ENCODE data around the gene TMEM63A.
"Not testable (repeated sequence)": the region's sequence is repeated elsewhere in the genome, so short reads cannot be mapped to it uniquely, and the experiment has no call there.

The TMEM63A gene

DNA sequence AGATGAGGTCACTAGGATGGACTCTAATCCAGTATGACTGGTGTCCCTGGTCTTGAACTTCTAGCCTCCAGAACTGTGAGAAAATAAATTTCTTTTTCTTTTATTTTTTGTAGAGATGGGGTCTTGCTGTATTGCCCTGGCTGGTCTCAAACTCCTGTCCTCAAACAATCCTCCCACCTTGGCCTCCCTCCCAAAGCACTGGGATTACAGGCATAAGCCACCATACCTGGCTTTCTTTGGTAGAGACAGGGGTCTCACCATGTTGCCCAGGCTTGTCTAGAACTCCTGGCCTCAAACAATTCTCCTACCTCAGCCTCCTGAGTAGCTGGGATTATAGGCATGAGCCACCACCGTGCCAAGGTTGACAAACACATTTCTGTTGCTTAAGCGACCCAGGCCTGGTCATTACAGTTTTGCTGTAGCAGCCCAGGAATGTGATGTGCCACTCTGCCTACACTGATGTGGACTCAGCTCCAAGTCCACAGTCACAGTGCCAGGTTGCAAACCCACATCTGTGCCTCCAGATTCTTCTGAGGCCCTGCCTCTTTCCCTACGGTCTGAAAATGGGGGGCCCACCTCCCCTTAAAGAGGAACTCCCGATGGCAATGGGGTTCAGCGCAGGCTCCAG is 25.9 kb upstream of the TMEM63A start:
- DNase-seq: no peak

GRCh38 chr1:225907341-225907740 is 25.2 kb upstream of the TMEM63A start:
- DNase-seq: no peak

- no peak for DNase-seq
Measured at GRCh38 chr1:225906467-225906866, 24.3 kb upstream of the TMEM63A start.

DNA sequence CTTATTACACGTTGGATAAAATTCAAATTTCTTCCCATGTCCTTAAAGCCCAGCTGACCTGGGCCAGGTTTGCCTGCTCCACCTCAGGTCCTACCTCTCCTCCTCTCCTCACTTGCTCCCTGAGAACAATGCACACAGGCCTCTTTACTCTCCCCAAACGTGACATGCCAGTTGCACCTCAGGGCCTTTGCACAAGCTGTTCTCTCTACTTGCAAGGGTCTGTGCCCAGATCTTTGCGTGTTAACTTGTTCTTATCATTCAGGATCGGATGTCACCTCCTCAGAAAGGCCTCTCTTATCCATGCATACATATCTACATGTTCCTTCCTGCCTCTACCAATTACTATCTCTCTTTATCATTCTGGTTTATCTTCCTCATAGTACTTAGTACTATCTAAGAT is 21.4 kb upstream of the TMEM63A start:
- no peak for DNase-seq

GRCh38 chr1:225899044-225899925 is 17.1 kb upstream of the TMEM63A start:
- DNase-seq: no peak

- DNase-seq: no peak
Measured at GRCh38 chr1:225897595-225898514, 15.7 kb upstream of the TMEM63A start.

GRCh38 chr1:225896937-225897549 is 14.9 kb upstream of the TMEM63A start:
- DNase-seq: peak; percentile 55

- DNase-seq: no peak
Measured at GRCh38 chr1:225896494-225896893, 14.3 kb upstream of the TMEM63A start.

DNA sequence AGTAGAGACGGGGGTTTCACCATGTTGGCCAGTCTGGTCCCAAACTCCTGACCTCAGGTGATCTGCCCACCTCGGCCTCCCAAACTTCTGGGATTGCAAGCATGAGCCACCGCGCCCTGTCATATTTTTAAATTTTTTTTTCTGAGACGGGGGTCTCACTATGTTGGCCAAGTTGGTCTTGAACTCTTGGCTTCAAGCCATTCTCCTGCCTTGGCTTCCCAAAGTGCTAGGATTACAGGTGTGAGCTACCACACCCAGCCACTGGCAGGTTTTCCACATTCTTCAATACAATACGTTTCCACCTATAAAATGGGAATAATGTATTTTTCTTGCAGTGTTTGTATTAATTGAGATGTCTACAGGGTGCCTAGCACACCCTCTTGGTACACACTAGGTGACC is 10.1 kb upstream of the TMEM63A start:
- DNase-seq: no peak

- DNase-seq: no peak
Measured at GRCh38 chr1:225891229-225891972, 9.2 kb upstream of the TMEM63A start.

DNA sequence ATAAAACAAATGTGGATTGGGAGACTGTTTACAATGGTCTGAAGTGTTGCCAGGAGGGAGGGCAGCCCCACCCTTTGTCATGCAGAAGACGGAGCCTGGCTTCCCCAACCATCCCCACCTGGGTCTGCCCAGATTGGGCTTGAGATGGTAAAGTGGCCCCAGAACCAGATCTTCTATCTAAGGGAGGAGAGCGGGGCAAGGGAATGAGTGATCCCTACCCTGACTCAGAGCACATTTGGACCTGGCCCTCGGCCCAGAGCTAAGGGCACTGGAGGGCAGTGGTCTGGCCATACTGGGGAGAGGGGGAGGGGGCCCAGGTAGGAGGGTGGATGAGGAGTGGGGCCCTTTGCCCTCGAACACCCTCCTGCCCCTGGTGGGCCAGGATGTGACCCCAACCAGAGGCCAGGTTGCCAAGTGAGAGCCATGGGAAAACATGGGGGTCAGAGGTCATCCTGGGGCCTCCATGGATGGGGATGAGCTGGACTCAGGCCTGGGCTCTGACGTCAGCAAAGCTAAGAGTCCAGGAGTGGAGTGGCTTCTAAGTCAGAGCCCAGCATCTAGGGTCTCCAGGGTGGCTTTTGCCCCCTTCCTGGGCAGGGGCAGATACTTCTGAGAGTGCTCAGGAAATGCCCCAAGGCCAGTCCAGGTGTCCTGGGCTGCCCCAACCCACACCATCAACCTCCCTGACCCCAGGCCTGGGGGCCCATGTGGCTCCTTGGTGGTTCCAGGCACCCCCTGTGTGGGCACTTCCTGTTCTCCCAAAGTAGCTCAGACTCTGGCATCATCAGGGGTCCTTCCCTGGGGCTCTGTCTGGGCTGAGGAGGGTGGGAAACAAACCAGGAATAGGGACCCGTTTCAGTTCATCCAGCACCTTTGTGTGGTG is 8.4 kb upstream of the TMEM63A start:
- DNase-seq: no peak

DNA sequence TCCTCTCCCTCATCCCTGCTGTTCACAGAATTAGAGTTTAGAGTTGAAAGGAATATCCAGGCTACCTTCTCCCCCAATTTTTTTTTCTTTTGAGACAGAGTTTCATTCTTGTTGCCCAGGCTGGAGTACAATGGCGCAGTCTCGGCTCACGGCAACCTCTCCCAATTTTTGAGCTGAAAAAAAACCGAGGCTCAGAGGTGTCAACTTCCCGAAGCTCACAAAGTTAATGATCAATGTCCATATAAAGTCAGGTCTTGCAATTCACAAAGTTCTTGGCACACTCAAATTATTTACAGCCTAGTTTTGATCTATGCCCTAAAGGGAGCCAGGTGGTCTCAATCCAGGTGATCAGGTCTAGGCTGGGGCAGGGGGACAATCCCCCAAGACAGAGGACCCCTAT is 7.6 kb upstream of the TMEM63A start:
- no peak for DNase-seq

DNA sequence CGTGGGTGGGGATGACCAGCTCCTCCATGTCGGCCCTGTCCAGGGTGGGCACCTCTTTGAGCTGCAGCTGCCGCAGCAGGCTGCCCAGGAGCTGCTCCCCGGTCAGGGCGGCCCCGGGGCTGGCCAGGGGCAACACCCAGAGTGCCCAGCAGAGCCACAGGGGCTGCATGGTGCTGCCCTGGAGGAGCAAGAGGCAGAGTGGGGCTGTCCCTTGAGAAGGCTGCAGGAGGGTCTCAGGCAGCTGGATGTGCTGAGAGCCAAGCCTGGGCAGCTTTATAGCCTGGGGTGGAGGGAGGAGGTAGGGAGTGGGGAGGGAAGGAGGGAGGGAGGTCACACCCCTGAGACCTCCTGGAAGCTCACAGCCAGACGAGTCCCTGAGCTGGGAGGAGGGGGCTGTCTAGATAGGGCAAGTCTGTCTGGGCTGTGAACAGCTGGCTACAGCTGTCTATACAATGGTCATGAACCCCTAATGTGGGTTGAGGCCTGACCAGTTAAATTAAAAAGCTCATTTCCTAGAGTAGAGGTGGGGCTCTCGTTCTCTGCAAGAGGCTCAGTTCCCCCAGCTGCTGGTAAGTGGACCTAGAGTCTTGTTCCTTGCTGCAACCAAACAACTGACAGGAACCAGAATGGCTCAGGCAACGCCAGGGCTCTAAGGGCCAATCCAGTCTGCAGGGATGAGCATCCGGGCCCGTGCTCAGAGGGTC is 6.9 kb upstream of the TMEM63A start, which contains the start of gene LEFTY1:
TSS of gene LEFTY1 (minus strand) at position 249 of the 704 bp plus-strand sequence. CDS start at position 169, 80 bp downstream.
- no peak for DNase-seq

GRCh38 chr1:225888289-225888897 is 6.2 kb upstream of the TMEM63A start:
- no peak for DNase-seq

- DNase-seq: not testable (repeated sequence)
Measured at GRCh38 chr1:225887554-225888288, 5.5 kb upstream of the TMEM63A start.

DNA sequence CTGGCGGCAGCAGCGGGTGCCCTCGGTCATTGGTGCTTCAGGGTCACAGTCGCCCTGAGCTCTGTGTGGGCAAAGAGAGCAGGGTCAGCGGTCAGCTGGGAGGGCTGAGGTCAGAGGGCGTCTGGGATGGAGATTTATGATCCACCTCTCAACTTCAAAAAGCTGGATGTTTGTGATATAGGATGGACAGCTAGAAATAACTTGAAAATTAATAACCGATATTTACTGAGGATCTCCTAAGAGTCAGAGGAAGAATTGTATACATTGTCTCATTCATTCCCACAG is 4.8 kb upstream of the TMEM63A start:
- no peak for DNase-seq

- DNase-seq: no peak
Measured at GRCh38 chr1:225886159-225887029, 4.2 kb upstream of the TMEM63A start.

DNA sequence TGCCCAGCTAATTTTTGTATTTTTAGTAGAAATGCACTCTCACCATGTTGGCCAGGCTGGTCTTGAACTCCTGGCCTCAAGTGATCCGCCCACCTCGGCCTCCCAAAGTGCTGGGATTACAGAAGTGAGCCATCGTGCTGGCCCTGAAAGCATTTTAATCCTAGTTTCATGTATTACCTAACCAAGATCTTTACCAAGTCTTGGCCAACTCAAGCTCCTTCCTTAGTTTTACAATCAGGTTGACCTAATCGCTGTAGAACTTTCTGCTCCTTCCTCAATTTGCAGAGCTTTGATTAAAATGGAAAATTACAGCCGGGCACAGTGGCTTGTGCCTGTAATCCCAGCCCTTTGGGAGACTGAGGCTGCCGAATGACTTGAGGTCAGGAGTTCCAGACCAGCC is 3.2 kb upstream of the TMEM63A start:
- DNase-seq: no peak
